Peyer's patch (tissue), 4 donors: ENCODE results near the gene TUBE1.

Experiments used
- POLR2A ChIP-seq, 2 donors: fragments of 450-650 bp; IDR thresholded peaks; one replicate each; pipeline ENCODE4 v1.5.1; 2017; ENCODE audit warnings: antibody characterized with exemption in 2 of 2, mild to moderate bottlenecking in 2 of 2, moderate library complexity in 2 of 2
- TF ChIP-seq, protein P1 (sequence below), 6 experiments: fragments of 450-650 bp in 4 of 6; fragments of 200-600 bp in 2 of 6; sonication (generic) in 1 of 6; IDR thresholded peaks; one replicate each; pipeline ENCODE4 v1.5.1; 2017 to 2019; ENCODE audit warnings: antibody characterized with exemption in 6 of 6, mild to moderate bottlenecking in 3 of 6, moderate library complexity in 1 of 6

DNA sequence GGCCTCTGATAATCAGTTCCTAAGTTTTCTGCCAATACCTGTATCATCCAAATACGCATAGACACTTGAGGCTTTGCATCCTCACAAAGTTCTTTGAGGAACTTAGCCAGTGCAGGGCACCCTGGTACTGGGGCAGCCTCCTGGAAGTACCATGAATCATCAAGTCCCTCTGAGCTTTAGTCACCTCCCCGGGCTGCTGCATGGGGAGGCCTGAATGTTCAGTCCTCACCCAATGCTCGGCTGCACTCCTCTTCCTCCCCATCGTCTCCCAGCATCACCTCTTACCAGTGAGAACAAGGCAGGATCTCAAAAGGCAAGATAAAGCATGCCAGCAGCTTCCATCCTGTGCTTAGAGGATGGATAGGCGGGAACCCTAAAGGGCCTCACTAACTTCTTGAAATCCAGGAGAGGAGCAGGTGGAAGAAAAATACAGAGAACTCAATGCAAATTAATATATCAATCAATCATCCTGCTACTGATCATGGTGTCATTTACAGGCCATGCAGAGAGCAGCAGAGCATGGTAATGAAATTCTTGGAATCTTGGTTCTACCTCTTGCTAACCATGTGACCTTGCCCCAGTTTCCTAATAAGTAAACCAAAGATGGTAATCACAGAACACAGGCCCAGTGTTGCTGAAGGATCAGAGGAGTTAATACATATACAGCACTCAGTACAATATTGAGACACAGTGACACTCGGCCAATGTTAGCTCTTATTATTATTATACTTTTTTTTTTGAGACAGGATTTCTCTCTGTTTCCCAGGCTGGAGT lies 38.1 kb downstream of the TUBE1 start:
- TF ChIP-seq, protein P1, sequence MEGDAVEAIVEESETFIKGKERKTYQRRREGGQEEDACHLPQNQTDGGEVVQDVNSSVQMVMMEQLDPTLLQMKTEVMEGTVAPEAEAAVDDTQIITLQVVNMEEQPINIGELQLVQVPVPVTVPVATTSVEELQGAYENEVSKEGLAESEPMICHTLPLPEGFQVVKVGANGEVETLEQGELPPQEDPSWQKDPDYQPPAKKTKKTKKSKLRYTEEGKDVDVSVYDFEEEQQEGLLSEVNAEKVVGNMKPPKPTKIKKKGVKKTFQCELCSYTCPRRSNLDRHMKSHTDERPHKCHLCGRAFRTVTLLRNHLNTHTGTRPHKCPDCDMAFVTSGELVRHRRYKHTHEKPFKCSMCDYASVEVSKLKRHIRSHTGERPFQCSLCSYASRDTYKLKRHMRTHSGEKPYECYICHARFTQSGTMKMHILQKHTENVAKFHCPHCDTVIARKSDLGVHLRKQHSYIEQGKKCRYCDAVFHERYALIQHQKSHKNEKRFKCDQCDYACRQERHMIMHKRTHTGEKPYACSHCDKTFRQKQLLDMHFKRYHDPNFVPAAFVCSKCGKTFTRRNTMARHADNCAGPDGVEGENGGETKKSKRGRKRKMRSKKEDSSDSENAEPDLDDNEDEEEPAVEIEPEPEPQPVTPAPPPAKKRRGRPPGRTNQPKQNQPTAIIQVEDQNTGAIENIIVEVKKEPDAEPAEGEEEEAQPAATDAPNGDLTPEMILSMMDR (IDR thresholded peaks at IDR 0.05), result no peak
- no peak for TF ChIP-seq POLR2A (IDR thresholded peaks at IDR 0.05)
